Mesodermal cell (in vitro differentiated cells): ENCODE results near the gene WNT2.
"Not testable (repeated sequence)": the region's sequence is repeated elsewhere in the genome, so short reads cannot be mapped to it uniquely, and the experiment has no call there.

Experiments
- H3K27ac ChIP-seq: 2 replicates; pipeline ENCODE4 v1.7.0; 2013; ENCODE audit warnings: mild to moderate bottlenecking, low read depth, low read length, moderate library complexity; ENCODE audit not compliant: severe bottlenecking
- H3K36me3 ChIP-seq: 2 replicates; pipeline ENCODE4 v1.7.1; 2013; ENCODE audit warnings: mild to moderate bottlenecking, low read length, moderate library complexity; ENCODE audit not compliant: control insufficient read depth, insufficient read depth
- H3K4me1 ChIP-seq: one replicate; pipeline ENCODE4 v1.7.1; 2013; ENCODE audit warnings: mild to moderate bottlenecking, low read length; ENCODE audit not compliant: insufficient read depth, control insufficient read depth, poor library complexity, severe bottlenecking
- H3K4me3 ChIP-seq: 2 replicates; pipeline ENCODE4 v1.7.0; 2013; ENCODE audit warnings: low read length, control low read depth, mild to moderate bottlenecking; ENCODE audit not compliant: insufficient read depth, poor library complexity, severe bottlenecking; ENCODE audit errors: extremely low read depth
- H3K9me3 ChIP-seq: 2 replicates; pipeline ENCODE4 v1.7.1; 2013; ENCODE audit warnings: mild to moderate bottlenecking, low read length, moderate library complexity; ENCODE audit not compliant: control insufficient read depth
- WGBS, 2 experiments: methylation state at CpG; one replicate each; pipeline ENCODE4 v1.1.5; 2013; ENCODE audit warnings: missing lambda C conversion rate in 2 of 2; ENCODE audit not compliant: insufficient coverage in 2 of 2; 5-methylcytosine and 5-hydroxymethylcytosine counted together

WNT2 gene

GRCh38 chr7:117308891-117309290 is 14.0 kb downstream of the WNT2 start:
- Histone ChIP-seq H3K9me3 (no peaks in the 10 kb centered on the region), H3K27ac (no peak overlapping the region)
- WGBS, 2 experiments = 80% methylated on average over 1 of the region's 1 CpG; no CpG with 5 or more reads in 1 of the 2 experiments

GRCh38 chr7:117302396-117302795 is 20.5 kb downstream of the WNT2 start:
- Histone ChIP-seq H3K36me3 (no peaks in the 10 kb centered on the region), H3K27ac (no peak overlapping the region), H3K4me1 (no peaks in the 10 kb centered on the region), H3K9me3 (no peaks in the 10 kb centered on the region), H3K4me3 (no peak overlapping the region)
- WGBS, 2 experiments = 89 to 91% methylated on average over 3 to 4 of the region's 4 CpGs

More at GRCh38 chr7:117308891-117309290, 14.0 kb downstream of the WNT2 start:
- no peak overlapping the region for H3K4me3 ChIP-seq
- H3K4me1 ChIP-seq = no peaks in the 10 kb centered on the region
- H3K36me3 ChIP-seq = no peaks in the 10 kb centered on the region

- not testable (repeated sequence) for H3K36me3 ChIP-seq, H3K9me3 ChIP-seq, H3K4me3 ChIP-seq, H3K4me1 ChIP-seq, H3K27ac ChIP-seq
- WGBS, 2 experiments = 92 to 96% methylated on average over 4 to 5 of the region's 5 CpGs
Measured at GRCh38 chr7:117300506-117300905, 22.4 kb downstream of the WNT2 start.

GRCh38 chr7:117297606-117298005 is 25.3 kb downstream of the WNT2 start:
- 90 to 92% methylated on average over 11 to 12 of the region's 12 CpGs for WGBS, 2 experiments
- Histone ChIP-seq H3K9me3 (no peaks in the 10 kb centered on the region), H3K27ac (no peak overlapping the region), H3K36me3 (no peaks in the 10 kb centered on the region), H3K4me3 (no peak overlapping the region), H3K4me1 (no peaks in the 10 kb centered on the region)

- Histone ChIP-seq H3K9me3 (no peaks in the 10 kb centered on the region), H3K36me3 (no peaks in the 10 kb centered on the region), H3K4me1 (no peaks in the 10 kb centered on the region), H3K4me3 (no peak overlapping the region), H3K27ac (no peak overlapping the region)
- WGBS, 2 experiments = 75 to 77% methylated on average over 3 of the region's 3 CpGs
Measured at GRCh38 chr7:117296066-117296465, 26.8 kb downstream of the WNT2 start.

GRCh38 chr7:117285826-117286225 is 37.0 kb downstream of the WNT2 start:
- H3K4me1 ChIP-seq = no peaks in the 10 kb centered on the region
- no peak overlapping the region for H3K27ac ChIP-seq
- H3K4me3 ChIP-seq = no peak overlapping the region
- no peaks in the 10 kb centered on the region for H3K36me3 ChIP-seq
- 85 to 93% methylated on average over 3 of the region's 5 CpGs for WGBS, 2 experiments
- no peaks in the 10 kb centered on the region for H3K9me3 ChIP-seq

GRCh38 chr7:117284692-117285091 is 38.2 kb downstream of the WNT2 start:
- no peak overlapping the region for H3K27ac ChIP-seq
- H3K9me3 ChIP-seq = no peaks in the 10 kb centered on the region
- no peaks in the 10 kb centered on the region for H3K36me3 ChIP-seq
- no peak overlapping the region for H3K4me3 ChIP-seq
- H3K4me1 ChIP-seq = no peaks in the 10 kb centered on the region
- WGBS, 2 experiments = 98 to 100% methylated on average over 3 to 5 of the region's 5 CpGs

GRCh38 chr7:117283779-117284178 is 39.1 kb downstream of the WNT2 start:
- WGBS, 2 experiments = 96 to 100% methylated on average over 5 to 6 of the region's 6 CpGs
- no peak overlapping the region for H3K4me3 ChIP-seq
- H3K36me3 ChIP-seq = no peaks in the 10 kb centered on the region
- no peaks in the 10 kb centered on the region for H3K9me3 ChIP-seq
- H3K4me1 ChIP-seq = no peaks in the 10 kb centered on the region
- H3K27ac ChIP-seq = no peak overlapping the region

GRCh38 chr7:117283371-117283770 is 39.5 kb downstream of the WNT2 start:
- 87 to 93% methylated on average over 2 to 3 of the region's 3 CpGs for WGBS, 2 experiments

GRCh38 chr7:117282239-117282812 is 40.5 kb downstream of the WNT2 start:
- H3K4me1 ChIP-seq = no peaks in the 10 kb centered on the region

More at GRCh38 chr7:117283371-117283770, 39.5 kb downstream of the WNT2 start:
- Histone ChIP-seq H3K4me1 (no peaks in the 10 kb centered on the region), H3K36me3 (no peaks in the 10 kb centered on the region), H3K27ac (no peak overlapping the region), H3K4me3 (no peak overlapping the region), H3K9me3 (no peaks in the 10 kb centered on the region)

GRCh38 chr7:117281562-117281961 is 41.3 kb downstream of the WNT2 start:
- no peaks in the 10 kb centered on the region for H3K4me1 ChIP-seq
- 86 to 93% methylated on average over 5 of the region's 5 CpGs for WGBS, 2 experiments
- H3K27ac ChIP-seq = no peak overlapping the region
- no peaks in the 10 kb centered on the region for H3K36me3 ChIP-seq
- no peak overlapping the region for H3K4me3 ChIP-seq
- no peaks in the 10 kb centered on the region for H3K9me3 ChIP-seq

More at GRCh38 chr7:117282239-117282812, 40.5 kb downstream of the WNT2 start:
- H3K9me3 ChIP-seq = no peaks in the 10 kb centered on the region
- WGBS, 2 experiments = 77 to 80% methylated on average over 1 of the region's 1 CpG
- no peak overlapping the region for H3K27ac ChIP-seq
- H3K36me3 ChIP-seq = no peaks in the 10 kb centered on the region
- no peak overlapping the region for H3K4me3 ChIP-seq
